ENCODE data around the gene TRIM17.

TRIM17 gene

DNA sequence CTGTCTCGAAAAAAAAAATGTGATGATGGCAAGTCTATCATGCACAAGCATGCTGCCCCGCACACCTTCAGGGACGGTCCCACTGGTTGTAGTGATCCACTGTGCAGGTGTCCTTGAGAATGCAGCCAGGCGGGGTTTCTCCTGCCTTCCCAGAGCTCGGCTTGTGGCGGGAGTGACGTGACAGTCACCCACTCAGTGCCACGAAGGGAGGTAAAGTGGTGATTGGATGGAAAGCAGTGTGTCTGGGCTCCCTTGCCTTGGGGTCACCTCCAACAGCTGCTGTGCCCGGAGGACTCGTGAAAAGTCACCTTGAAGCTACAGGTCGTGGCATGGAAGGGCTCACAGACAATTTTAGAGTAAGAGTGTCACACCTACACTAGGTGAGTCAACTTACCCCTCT, 33.5 kb upstream of the TRIM17 start:
- peaks cover 5 to 7% of the 10 kb centered on the region in 2 donors for H3K4me1 ChIP-seq (ENCODE audit: control insufficient read depth in 2 of 2, insufficient read depth in 2 of 2, low read length in 2 of 2)
- no peaks in the 10 kb centered on the region for H3K9me3 ChIP-seq (ENCODE audit: control insufficient read depth in 2 of 2, low read length in 2 of 2)
- no peak overlapping the region for H3K27ac ChIP-seq (ENCODE audit: low read depth in 2 of 2, low read length in 2 of 2)
- H3K4me3 ChIP-seq (ENCODE audit: low read length in 2 of 2), result no peak overlapping the region
- no peak overlapping the region for H3K9ac ChIP-seq (ENCODE audit: low read depth in 1 of 2, low read length in 2 of 2)
- no peaks in the 10 kb centered on the region for H3K36me3 ChIP-seq (ENCODE audit: control insufficient read depth in 2 of 2, insufficient read depth in 2 of 2, low read length in 2 of 2)
- H3K27me3 ChIP-seq (ENCODE audit: control insufficient read depth in 2 of 2, insufficient read depth in 2 of 2, low read length in 2 of 2), result peaks cover 13 to 14% of the 10 kb centered on the region in 2 donors

DNA sequence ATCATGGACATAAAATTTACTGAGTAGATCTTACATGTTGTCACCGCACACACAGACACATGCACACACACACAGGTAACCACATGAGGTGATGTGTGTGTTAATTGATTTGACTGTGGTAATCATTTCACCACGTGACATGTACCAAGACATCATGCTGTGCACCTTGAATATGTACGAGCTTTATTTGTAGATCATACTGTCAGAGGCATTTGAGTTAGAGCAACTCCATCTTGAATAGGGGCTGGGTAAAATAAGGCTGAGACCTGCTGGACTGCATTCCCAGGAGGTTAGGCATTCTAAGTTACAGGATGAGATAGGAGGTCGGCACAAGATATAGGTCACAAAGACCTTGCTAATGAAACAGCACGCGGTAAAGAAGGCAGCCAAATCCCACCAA, 31.7 kb upstream of the TRIM17 start:
- peaks cover 5 to 7% of the 10 kb centered on the region in 2 donors for H3K4me1 ChIP-seq (ENCODE audit: control insufficient read depth in 2 of 2, insufficient read depth in 2 of 2, low read length in 2 of 2)
- H3K4me3 ChIP-seq (ENCODE audit: low read length in 2 of 2), result no peak overlapping the region

DNA sequence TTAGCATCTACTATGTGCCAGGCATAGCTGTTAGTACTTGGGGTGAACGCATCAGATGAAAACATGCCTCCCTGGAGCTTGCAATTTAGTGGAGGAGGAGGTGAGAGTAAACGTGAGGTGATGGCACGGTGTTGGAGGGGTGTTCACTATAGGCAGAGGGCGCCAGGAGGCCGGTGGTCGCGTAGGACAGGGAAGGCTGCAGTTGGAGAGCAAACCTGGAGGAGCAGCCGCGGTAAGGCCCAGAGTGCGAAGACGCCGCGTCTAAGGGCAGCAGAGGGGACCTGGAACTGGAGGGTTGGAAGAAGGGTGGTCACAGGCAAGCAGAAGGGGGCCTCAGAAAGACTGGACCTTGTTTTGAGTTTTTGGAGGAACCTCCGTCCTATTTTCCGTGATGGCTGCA, 30.2 kb upstream of the TRIM17 start:
- Histone ChIP-seq H3K36me3 (ENCODE audit: control insufficient read depth in 2 of 2, insufficient read depth in 2 of 2, low read length in 2 of 2) (no peaks in the 10 kb centered on the region), H3K9ac (ENCODE audit: low read depth in 1 of 2, low read length in 2 of 2) (no peak overlapping the region), H3K4me3 (ENCODE audit: low read length in 2 of 2) (no peak overlapping the region), H3K9me3 (ENCODE audit: control insufficient read depth in 2 of 2, low read length in 2 of 2) (no peaks in the 10 kb centered on the region), H3K27me3 (ENCODE audit: control insufficient read depth in 2 of 2, insufficient read depth in 2 of 2, low read length in 2 of 2) (peaks cover 21 to 31% of the 10 kb centered on the region in 2 donors), H3K4me1 (ENCODE audit: control insufficient read depth in 2 of 2, insufficient read depth in 2 of 2, low read length in 2 of 2) (peaks cover 5 to 7% of the 10 kb centered on the region in 2 donors), H3K27ac (ENCODE audit: low read depth in 2 of 2, low read length in 2 of 2) (no peak overlapping the region)

More for the DNA sequence above, 31.7 kb upstream of the TRIM17 start:
- Histone ChIP-seq H3K27me3 (ENCODE audit: control insufficient read depth in 2 of 2, insufficient read depth in 2 of 2, low read length in 2 of 2) (peaks cover 19 to 26% of the 10 kb centered on the region in 2 donors), H3K36me3 (ENCODE audit: control insufficient read depth in 2 of 2, insufficient read depth in 2 of 2, low read length in 2 of 2) (no peaks in the 10 kb centered on the region), H3K9me3 (ENCODE audit: control insufficient read depth in 2 of 2, low read length in 2 of 2) (no peaks in the 10 kb centered on the region), H3K9ac (ENCODE audit: low read depth in 1 of 2, low read length in 2 of 2) (no peak overlapping the region), H3K27ac (ENCODE audit: low read depth in 2 of 2, low read length in 2 of 2) (no peak overlapping the region)

DNA sequence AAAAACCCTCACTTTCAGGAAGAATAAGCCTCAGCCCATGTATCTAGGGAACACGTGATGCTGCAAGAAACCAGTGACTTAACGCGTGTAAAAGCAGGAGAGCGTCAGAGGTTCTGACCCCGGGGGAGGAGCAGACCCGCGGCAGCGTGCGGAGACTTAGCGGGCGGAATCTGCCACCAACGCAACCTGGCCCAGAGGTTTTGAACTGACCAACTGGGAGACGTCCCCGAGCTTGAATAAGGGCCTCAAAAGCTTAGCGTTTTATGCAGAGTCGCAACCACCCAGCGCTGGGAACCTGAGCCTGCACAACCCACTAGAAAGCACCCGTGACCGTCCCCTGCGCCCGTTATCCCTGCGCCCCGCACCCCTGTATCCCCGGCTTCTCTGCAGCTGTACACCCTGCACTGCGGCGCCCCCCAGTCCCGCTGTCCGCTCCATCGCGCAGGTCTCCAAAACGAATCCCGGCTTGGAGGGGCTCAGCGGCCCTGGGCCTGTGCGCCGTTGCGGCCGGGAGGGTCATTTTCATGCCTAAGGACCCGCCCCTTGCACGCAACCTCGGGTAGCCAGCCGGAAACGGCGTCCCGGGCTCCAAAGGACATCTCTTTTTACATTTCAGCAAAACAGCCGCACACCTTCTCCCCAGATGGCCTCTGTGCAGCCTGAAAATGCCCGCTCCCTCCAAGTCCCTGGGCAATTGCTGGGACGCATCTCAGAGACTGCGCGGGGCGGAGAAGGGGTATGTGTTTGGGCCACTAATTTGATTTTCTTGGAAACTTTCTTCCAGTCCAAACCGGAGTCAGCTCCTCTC, 29.4 kb upstream of the TRIM17 start:
- Histone ChIP-seq H3K9ac (ENCODE audit: low read depth in 1 of 2, low read length in 2 of 2) (peak overlapping the region in 1 of 2 donors; percentile 38), H3K27ac (ENCODE audit: low read depth in 2 of 2, low read length in 2 of 2) (no peak overlapping the region), H3K4me1 (ENCODE audit: control insufficient read depth in 2 of 2, insufficient read depth in 2 of 2, low read length in 2 of 2) (peaks cover 5 to 7% of the 10 kb centered on the region in 2 donors), H3K27me3 (ENCODE audit: control insufficient read depth in 2 of 2, insufficient read depth in 2 of 2, low read length in 2 of 2) (peaks cover 22 to 37% of the 10 kb centered on the region in 2 donors), H3K4me3 (ENCODE audit: low read length in 2 of 2) (peak overlapping the region in 1 of 2 donors; percentile 64), H3K9me3 (ENCODE audit: control insufficient read depth in 2 of 2, low read length in 2 of 2) (no peaks in the 10 kb centered on the region), H3K36me3 (ENCODE audit: control insufficient read depth in 2 of 2, insufficient read depth in 2 of 2, low read length in 2 of 2) (no peaks in the 10 kb centered on the region)

DNA sequence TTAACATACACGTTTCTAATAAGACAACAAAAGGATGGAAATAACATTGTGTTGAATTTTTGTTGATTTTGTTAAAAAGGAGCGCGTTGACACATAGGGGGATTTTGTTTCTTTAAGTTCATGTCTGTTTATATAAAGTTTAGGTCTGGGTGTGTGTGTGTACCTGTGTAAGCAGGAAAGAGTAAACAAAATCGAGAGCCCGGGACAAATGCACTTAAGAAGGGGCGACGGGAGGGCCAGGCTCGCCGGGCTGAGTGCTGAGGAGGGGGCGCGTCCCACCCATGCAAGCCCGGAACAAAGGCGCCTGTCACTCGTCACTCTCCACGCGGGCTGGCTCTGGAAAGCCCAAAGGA, 28.8 kb upstream of the TRIM17 start:
- Histone ChIP-seq H3K27ac (ENCODE audit: low read depth in 2 of 2, low read length in 2 of 2) (no peak overlapping the region), H3K9me3 (ENCODE audit: control insufficient read depth in 2 of 2, low read length in 2 of 2) (no peaks in the 10 kb centered on the region), H3K27me3 (ENCODE audit: control insufficient read depth in 2 of 2, insufficient read depth in 2 of 2, low read length in 2 of 2) (peaks cover 25 to 40% of the 10 kb centered on the region in 2 donors), H3K36me3 (ENCODE audit: control insufficient read depth in 2 of 2, insufficient read depth in 2 of 2, low read length in 2 of 2) (no peaks in the 10 kb centered on the region), H3K9ac (ENCODE audit: low read depth in 1 of 2, low read length in 2 of 2) (no peak overlapping the region), H3K4me3 (ENCODE audit: low read length in 2 of 2) (peak overlapping the region in 1 of 2 donors; percentile 64), H3K4me1 (ENCODE audit: control insufficient read depth in 2 of 2, insufficient read depth in 2 of 2, low read length in 2 of 2) (peaks cover 5 to 7% of the 10 kb centered on the region in 2 donors)

DNA sequence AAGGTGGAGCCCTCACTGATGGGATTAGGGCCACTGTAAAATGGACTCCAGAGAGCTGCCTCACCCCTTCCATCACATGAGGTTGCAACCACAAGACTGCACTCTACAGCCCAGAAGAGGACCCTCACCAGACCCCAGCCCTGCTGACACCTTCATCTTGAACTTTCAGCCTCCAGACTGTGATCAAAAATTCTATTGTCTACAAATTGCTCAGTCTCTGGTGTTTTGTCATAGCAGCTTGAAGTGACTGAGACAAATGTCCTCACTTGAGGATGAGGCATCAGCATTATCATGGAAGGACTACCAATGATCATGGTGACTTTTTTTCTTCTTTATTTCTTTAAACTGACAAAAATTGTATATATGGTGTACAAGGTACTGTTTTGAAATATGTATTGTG, 26.7 kb upstream of the TRIM17 start:
- no peak overlapping the region for H3K9ac ChIP-seq (ENCODE audit: low read depth in 1 of 2, low read length in 2 of 2)
- H3K27me3 ChIP-seq (ENCODE audit: control insufficient read depth in 2 of 2, insufficient read depth in 2 of 2, low read length in 2 of 2), result peaks cover 30 to 40% of the 10 kb centered on the region in 2 donors
- no peaks in the 10 kb centered on the region for H3K9me3 ChIP-seq (ENCODE audit: control insufficient read depth in 2 of 2, low read length in 2 of 2)

DNA sequence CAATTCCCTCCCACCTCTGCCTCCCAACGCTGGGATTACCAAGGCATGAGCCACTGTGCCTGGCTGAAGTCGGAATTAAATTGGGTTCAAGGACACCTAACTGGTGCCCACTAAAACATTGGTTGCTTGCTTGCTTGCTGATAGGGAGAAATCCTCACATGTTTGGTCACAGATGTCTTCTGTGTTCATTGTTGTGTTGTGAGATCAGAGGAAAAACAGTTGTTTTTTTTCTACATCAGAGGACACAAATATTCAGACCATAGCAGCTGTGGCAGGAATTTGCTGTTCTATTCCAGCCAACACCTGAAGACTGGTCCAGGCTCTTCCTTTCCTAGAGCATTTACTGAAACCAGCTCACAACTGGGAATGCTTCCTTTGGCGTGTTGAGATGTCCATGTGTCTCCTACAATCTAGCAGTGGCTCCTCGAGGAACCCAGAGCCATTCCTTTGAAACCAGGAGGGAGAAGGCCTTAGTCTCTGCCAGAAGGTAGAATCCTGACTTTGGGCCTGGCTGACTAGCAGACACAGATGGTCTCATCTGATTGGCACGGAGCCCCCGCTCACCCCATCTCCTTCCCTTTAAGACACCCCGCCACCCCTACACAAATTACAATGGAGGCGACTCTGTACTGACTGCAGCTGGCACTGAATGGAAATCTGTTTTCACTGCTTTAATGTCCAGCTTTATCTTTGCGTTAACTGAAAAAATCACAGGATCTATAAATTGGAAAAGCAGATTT, 24.3 kb upstream of the TRIM17 start:
- H3K9me3 ChIP-seq (ENCODE audit: control insufficient read depth in 2 of 2, low read length in 2 of 2), result no peaks in the 10 kb centered on the region
- peaks cover 4 to 5% of the 10 kb centered on the region in 2 donors for H3K4me1 ChIP-seq (ENCODE audit: control insufficient read depth in 2 of 2, insufficient read depth in 2 of 2, low read length in 2 of 2)
- H3K27ac ChIP-seq (ENCODE audit: low read depth in 2 of 2, low read length in 2 of 2), result no peak overlapping the region
- H3K9ac ChIP-seq (ENCODE audit: low read depth in 1 of 2, low read length in 2 of 2), result no peak overlapping the region
- no peak overlapping the region for H3K4me3 ChIP-seq (ENCODE audit: low read length in 2 of 2)
- peaks cover 23 to 34% of the 10 kb centered on the region in 2 donors for H3K27me3 ChIP-seq (ENCODE audit: control insufficient read depth in 2 of 2, insufficient read depth in 2 of 2, low read length in 2 of 2)
- H3K36me3 ChIP-seq (ENCODE audit: control insufficient read depth in 2 of 2, insufficient read depth in 2 of 2, low read length in 2 of 2), result no peaks in the 10 kb centered on the region

More for the DNA sequence above, 26.7 kb upstream of the TRIM17 start:
- H3K4me1 ChIP-seq (ENCODE audit: control insufficient read depth in 2 of 2, insufficient read depth in 2 of 2, low read length in 2 of 2), result peaks cover 5 to 7% of the 10 kb centered on the region in 2 donors
- no peak overlapping the region for H3K27ac ChIP-seq (ENCODE audit: low read depth in 2 of 2, low read length in 2 of 2)
- H3K36me3 ChIP-seq (ENCODE audit: control insufficient read depth in 2 of 2, insufficient read depth in 2 of 2, low read length in 2 of 2), result no peaks in the 10 kb centered on the region
- H3K4me3 ChIP-seq (ENCODE audit: low read length in 2 of 2), result no peak overlapping the region

DNA sequence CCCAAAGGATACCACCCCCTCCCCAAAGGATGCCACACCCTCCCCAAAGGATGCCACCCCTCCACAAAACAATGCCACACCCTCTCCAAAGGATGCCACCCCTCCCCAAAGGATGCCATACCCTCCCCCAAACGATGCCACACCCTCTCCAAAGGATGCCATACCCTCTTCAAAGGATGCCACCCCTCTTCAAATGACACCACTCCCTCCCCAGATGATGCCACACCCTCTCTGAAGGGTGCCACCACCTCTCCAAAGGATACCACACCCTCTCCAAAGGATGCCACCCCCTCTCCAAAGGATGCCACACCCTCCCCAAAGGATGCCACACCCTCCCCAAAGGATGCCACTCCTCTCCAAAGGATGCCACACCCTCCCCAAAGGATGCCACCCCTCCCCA, 21.6 kb upstream of the TRIM17 start:
- no peaks in the 10 kb centered on the region for H3K4me1 ChIP-seq (ENCODE audit: control insufficient read depth in 2 of 2, insufficient read depth in 2 of 2, low read length in 2 of 2)
- no peak overlapping the region for H3K27ac ChIP-seq (ENCODE audit: low read depth in 2 of 2, low read length in 2 of 2)
- peaks cover 14 to 20% of the 10 kb centered on the region in 2 donors for H3K27me3 ChIP-seq (ENCODE audit: control insufficient read depth in 2 of 2, insufficient read depth in 2 of 2, low read length in 2 of 2)
- no peak overlapping the region for H3K4me3 ChIP-seq (ENCODE audit: low read length in 2 of 2)
- no peaks in the 10 kb centered on the region for H3K9me3 ChIP-seq (ENCODE audit: control insufficient read depth in 2 of 2, low read length in 2 of 2)
- H3K9ac ChIP-seq (ENCODE audit: low read depth in 1 of 2, low read length in 2 of 2), result no peak overlapping the region
- H3K36me3 ChIP-seq (ENCODE audit: control insufficient read depth in 2 of 2, insufficient read depth in 2 of 2, low read length in 2 of 2), result no peaks in the 10 kb centered on the region

DNA sequence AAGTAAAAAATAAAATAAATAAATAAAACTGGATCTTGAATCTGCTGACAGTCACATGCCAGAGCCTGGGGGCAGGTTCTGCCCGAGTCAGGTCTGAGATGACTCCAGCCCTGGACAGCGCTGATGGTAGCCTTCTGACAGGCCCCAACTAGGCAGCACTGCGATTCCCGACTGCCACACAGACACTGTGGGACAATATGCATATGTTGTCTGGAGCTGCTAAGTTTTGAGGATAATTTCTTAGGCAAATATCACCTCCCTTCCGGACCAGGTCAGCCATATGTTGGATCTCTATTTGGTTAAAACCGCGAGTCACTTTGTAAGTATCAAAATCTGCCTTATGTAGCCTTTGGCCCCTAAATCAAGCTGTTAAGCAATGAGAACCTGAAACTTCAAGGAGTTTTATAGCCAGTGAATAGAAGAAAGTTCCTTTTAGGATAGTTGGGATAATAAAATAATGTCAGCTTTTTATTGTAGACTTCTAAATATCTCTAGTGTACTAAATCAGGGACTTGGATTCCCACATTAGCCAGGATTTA, 20.8 kb upstream of the TRIM17 start:
- H3K36me3 ChIP-seq (ENCODE audit: control insufficient read depth in 2 of 2, insufficient read depth in 2 of 2, low read length in 2 of 2), result no peaks in the 10 kb centered on the region
- peaks cover 14 to 20% of the 10 kb centered on the region in 2 donors for H3K27me3 ChIP-seq (ENCODE audit: control insufficient read depth in 2 of 2, insufficient read depth in 2 of 2, low read length in 2 of 2)
- H3K4me3 ChIP-seq (ENCODE audit: low read length in 2 of 2), result no peak overlapping the region
- H3K9ac ChIP-seq (ENCODE audit: low read depth in 1 of 2, low read length in 2 of 2), result no peak overlapping the region
- no peaks in the 10 kb centered on the region for H3K4me1 ChIP-seq (ENCODE audit: control insufficient read depth in 2 of 2, insufficient read depth in 2 of 2, low read length in 2 of 2)
- no peaks in the 10 kb centered on the region for H3K9me3 ChIP-seq (ENCODE audit: control insufficient read depth in 2 of 2, low read length in 2 of 2)
- no peak overlapping the region for H3K27ac ChIP-seq (ENCODE audit: low read depth in 2 of 2, low read length in 2 of 2)

DNA sequence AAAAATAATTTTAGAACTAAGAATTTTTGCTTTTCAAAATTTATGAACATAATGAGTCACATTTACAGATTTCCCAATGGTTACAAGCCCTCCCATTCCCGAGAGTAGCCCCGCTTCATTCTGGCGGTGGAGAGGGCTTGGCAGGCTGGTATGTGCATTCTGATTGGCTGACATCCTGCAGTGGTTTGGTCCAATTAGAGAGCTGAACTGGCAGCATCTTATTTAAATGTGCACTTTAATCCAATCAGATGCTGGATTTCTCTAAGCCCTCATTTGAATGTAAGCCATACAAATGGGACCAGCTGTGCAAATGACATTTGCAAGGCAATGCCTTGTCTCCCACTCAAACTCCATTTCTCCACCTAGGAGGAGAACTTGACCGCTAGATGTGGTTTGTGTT, 18.0 kb upstream of the TRIM17 start:
- peaks cover 8 to 18% of the 10 kb centered on the region in 2 donors for H3K27me3 ChIP-seq (ENCODE audit: control insufficient read depth in 2 of 2, insufficient read depth in 2 of 2, low read length in 2 of 2)
- H3K27ac ChIP-seq (ENCODE audit: low read depth in 2 of 2, low read length in 2 of 2), result no peak overlapping the region
- no peak overlapping the region for H3K4me3 ChIP-seq (ENCODE audit: low read length in 2 of 2)
- no peak overlapping the region for H3K9ac ChIP-seq (ENCODE audit: low read depth in 1 of 2, low read length in 2 of 2)
- H3K9me3 ChIP-seq (ENCODE audit: control insufficient read depth in 2 of 2, low read length in 2 of 2), result no peaks in the 10 kb centered on the region
- H3K36me3 ChIP-seq (ENCODE audit: control insufficient read depth in 2 of 2, insufficient read depth in 2 of 2, low read length in 2 of 2), result no peaks in the 10 kb centered on the region
- H3K4me1 ChIP-seq (ENCODE audit: control insufficient read depth in 2 of 2, insufficient read depth in 2 of 2, low read length in 2 of 2), result no peaks in the 10 kb centered on the region
